ENCODE data around the gene CELA1.

GRCh38 chr12:51293696-51294095, 52.8 kb downstream of the CELA1 start:
- TF ChIP-seq POLR2A (IDR thresholded peaks at IDR 0.05; ENCODE audit: low read depth, low read length) (no peak), POLR2AphosphoS5 (IDR thresholded peaks at IDR 0.05; ENCODE audit: low read depth, low read length) (no peak), TAF1 (IDR thresholded peaks at IDR 0.05; ENCODE audit: borderline replicate concordance, low read depth, low read length) (no peak)
